ENCODE results near the gene NOB1.

NOB1 gene

GRCh38 chr16:69747115-69747514 is 7.6 kb downstream of the NOB1 start:
- Histone ChIP-seq H3K27ac (ENCODE audit: low read depth, low read length, poor library complexity, severe bottlenecking) (no peak overlapping the region), H3K4me1 (ENCODE audit: insufficient read depth, low read length, severe bottlenecking) (no peaks in the 10 kb centered on the region), H2AFZ (ENCODE audit: low read length) (no peak overlapping the region), H3K79me2 (ENCODE audit: insufficient read depth, low read length) (peaks cover 9% of the 10 kb centered on the region), H3K9me3 (ENCODE audit: low read length) (no peaks in the 10 kb centered on the region), H3K36me3 (ENCODE audit: insufficient read depth, low read length) (peaks cover 98% of the 10 kb centered on the region), H3K4me2 (ENCODE audit: low read length) (no peak overlapping the region), H3F3A (ENCODE audit: insufficient read depth, low read length) (no peaks in the 10 kb centered on the region), H3K4me3 (ENCODE audit: low read depth, low read length, poor library complexity, severe bottlenecking) (no peak overlapping the region), H4K20me1 (ENCODE audit: insufficient read depth, low read length) (no peaks in the 10 kb centered on the region), H3K27me3 (ENCODE audit: insufficient read depth, low read length) (no peaks in the 10 kb centered on the region), H3K9ac (ENCODE audit: low read length) (no peak overlapping the region), H3K9me2 (ENCODE audit: low read depth, low read length) (no peaks in the 10 kb centered on the region)
- TF ChIP-seq EZH2 (IDR thresholded peaks at IDR 0.05; ENCODE audit: borderline replicate concordance, low read length) = no peak
- no peak for TF ChIP-seq CTCF (IDR thresholded peaks at IDR 0.05; ENCODE audit: low read length)

GRCh38 chr16:69745959-69746358 is 8.8 kb downstream of the NOB1 start:
- Histone ChIP-seq H3K9me3 (ENCODE audit: low read length) (no peaks in the 10 kb centered on the region), H3K4me1 (ENCODE audit: insufficient read depth, low read length, severe bottlenecking) (no peaks in the 10 kb centered on the region), H3K9ac (ENCODE audit: low read length) (no peak overlapping the region), H3K4me2 (ENCODE audit: low read length) (no peak overlapping the region), H3K79me2 (ENCODE audit: insufficient read depth, low read length) (peaks cover 3% of the 10 kb centered on the region; the same call in 1 of the 2 replicates), H3K36me3 (ENCODE audit: insufficient read depth, low read length) (peaks cover 99% of the 10 kb centered on the region), H3F3A (ENCODE audit: insufficient read depth, low read length) (no peaks in the 10 kb centered on the region), H3K27ac (ENCODE audit: low read depth, low read length, poor library complexity, severe bottlenecking) (no peak overlapping the region), H2AFZ (ENCODE audit: low read length) (no peak overlapping the region), H3K27me3 (ENCODE audit: insufficient read depth, low read length) (no peaks in the 10 kb centered on the region), H3K4me3 (ENCODE audit: low read depth, low read length, poor library complexity, severe bottlenecking) (no peak overlapping the region), H4K20me1 (ENCODE audit: insufficient read depth, low read length) (no peaks in the 10 kb centered on the region), H3K9me2 (ENCODE audit: low read depth, low read length) (no peaks in the 10 kb centered on the region)
- TF ChIP-seq EZH2 (IDR thresholded peaks at IDR 0.05; ENCODE audit: borderline replicate concordance, low read length) (no peak), CTCF (IDR thresholded peaks at IDR 0.05; ENCODE audit: low read length) (no peak)

GRCh38 chr16:69745232-69745612 is 9.5 kb downstream of the NOB1 start:
- H3F3A ChIP-seq (ENCODE audit: insufficient read depth, low read length) = no peaks in the 10 kb centered on the region
- no peak overlapping the region for H2AFZ ChIP-seq (ENCODE audit: low read length)
- no peak for TF ChIP-seq EZH2 (IDR thresholded peaks at IDR 0.05; ENCODE audit: borderline replicate concordance, low read length)
- no peak for TF ChIP-seq CTCF (IDR thresholded peaks at IDR 0.05; ENCODE audit: low read length)
- no peaks in the 10 kb centered on the region for H3K79me2 ChIP-seq (ENCODE audit: insufficient read depth, low read length)
- no peak overlapping the region for H3K9ac ChIP-seq (ENCODE audit: low read length)
- no peaks in the 10 kb centered on the region for H3K4me1 ChIP-seq (ENCODE audit: insufficient read depth, low read length, severe bottlenecking)
- no peaks in the 10 kb centered on the region for H4K20me1 ChIP-seq (ENCODE audit: insufficient read depth, low read length)
- H3K36me3 ChIP-seq (ENCODE audit: insufficient read depth, low read length) = peaks cover 97% of the 10 kb centered on the region
- H3K9me3 ChIP-seq (ENCODE audit: low read length) = no peaks in the 10 kb centered on the region
- H3K4me2 ChIP-seq (ENCODE audit: low read length) = no peak overlapping the region
- H3K27ac ChIP-seq (ENCODE audit: low read depth, low read length, poor library complexity, severe bottlenecking) = no peak overlapping the region
- H3K9me2 ChIP-seq (ENCODE audit: low read depth, low read length) = no peaks in the 10 kb centered on the region
- H3K4me3 ChIP-seq (ENCODE audit: low read depth, low read length, poor library complexity, severe bottlenecking) = no peak overlapping the region
- no peaks in the 10 kb centered on the region for H3K27me3 ChIP-seq (ENCODE audit: insufficient read depth, low read length)

All from OCI-LY1 (cell line).